KMS-11 (cell line): Measurements from ENCODE around the gene LINGO3.

Source experiments
- H2AFZ ChIP-seq: fragments of 200-600 bp; sonication (generic); 2 replicates; pipeline ENCODE4 v1.6.1; 2016; ENCODE audit warnings: antibody characterized with exemption, mixed run types, low read depth
- H3K27ac ChIP-seq: fragments of 200-600 bp; sonication (generic); 2 replicates; pipeline ENCODE4 v1.6.1; 2016; ENCODE audit warnings: mild to moderate bottlenecking, mixed run types
- H3K27me3 ChIP-seq: fragments of 200-600 bp; sonication (generic); 2 replicates; pipeline ENCODE4 v1.6.1; 2017; ENCODE audit warnings: mild to moderate bottlenecking, low read depth, mixed run types, moderate library complexity; ENCODE audit not compliant: insufficient read depth
- H3K36me3 ChIP-seq: fragments of 200-600 bp; sonication (generic); 2 replicates; pipeline ENCODE4 v1.6.1; 2017; ENCODE audit warnings: mild to moderate bottlenecking, mixed run types; ENCODE audit not compliant: insufficient read depth
- H3K4me1 ChIP-seq: fragments of 200-600 bp; sonication (generic); 2 replicates; pipeline ENCODE4 v1.6.1; 2016; ENCODE audit warnings: mild to moderate bottlenecking, low read depth, mixed run types; ENCODE audit not compliant: poor library complexity, severe bottlenecking
- H3K4me2 ChIP-seq: fragments of 200-600 bp; sonication (generic); 2 replicates; pipeline ENCODE4 v1.7.0; 2016; ENCODE audit warnings: mild to moderate bottlenecking, mixed run types
- H3K4me3 ChIP-seq: fragments of 200-600 bp; sonication (generic); IDR thresholded peaks from 2 replicates; pipeline ENCODE4 v1.6.1; 2017; ENCODE audit warnings: low read depth, low read length, mixed read lengths; ENCODE audit not compliant: insufficient read depth
- H3K79me2 ChIP-seq: fragments of 200-600 bp; sonication (generic); 2 replicates; pipeline ENCODE4 v1.6.1; 2016; ENCODE audit warnings: low read depth, mixed run types; ENCODE audit not compliant: insufficient read depth
- H3K9ac ChIP-seq: fragments of 200-600 bp; sonication (generic); 2 replicates; pipeline ENCODE4 v1.6.1; 2016; ENCODE audit warnings: mild to moderate bottlenecking, mixed run types
- H4K20me1 ChIP-seq: fragments of 200-600 bp; sonication (generic); 2 replicates; pipeline ENCODE4 v1.6.1; 2016; ENCODE audit warnings: mild to moderate bottlenecking, mixed run types; ENCODE audit not compliant: insufficient read depth
- TF ChIP-seq, protein P1 (sequence below): fragments of 200-600 bp; sonication (generic); conservative IDR thresholded peaks from 2 replicates; pipeline ENCODE4 v1.6.1; 2017; ENCODE audit warnings: low read depth, mild to moderate bottlenecking, antibody characterized with exemption, low read length, moderate library complexity, mixed read lengths

The LINGO3 gene

DNA sequence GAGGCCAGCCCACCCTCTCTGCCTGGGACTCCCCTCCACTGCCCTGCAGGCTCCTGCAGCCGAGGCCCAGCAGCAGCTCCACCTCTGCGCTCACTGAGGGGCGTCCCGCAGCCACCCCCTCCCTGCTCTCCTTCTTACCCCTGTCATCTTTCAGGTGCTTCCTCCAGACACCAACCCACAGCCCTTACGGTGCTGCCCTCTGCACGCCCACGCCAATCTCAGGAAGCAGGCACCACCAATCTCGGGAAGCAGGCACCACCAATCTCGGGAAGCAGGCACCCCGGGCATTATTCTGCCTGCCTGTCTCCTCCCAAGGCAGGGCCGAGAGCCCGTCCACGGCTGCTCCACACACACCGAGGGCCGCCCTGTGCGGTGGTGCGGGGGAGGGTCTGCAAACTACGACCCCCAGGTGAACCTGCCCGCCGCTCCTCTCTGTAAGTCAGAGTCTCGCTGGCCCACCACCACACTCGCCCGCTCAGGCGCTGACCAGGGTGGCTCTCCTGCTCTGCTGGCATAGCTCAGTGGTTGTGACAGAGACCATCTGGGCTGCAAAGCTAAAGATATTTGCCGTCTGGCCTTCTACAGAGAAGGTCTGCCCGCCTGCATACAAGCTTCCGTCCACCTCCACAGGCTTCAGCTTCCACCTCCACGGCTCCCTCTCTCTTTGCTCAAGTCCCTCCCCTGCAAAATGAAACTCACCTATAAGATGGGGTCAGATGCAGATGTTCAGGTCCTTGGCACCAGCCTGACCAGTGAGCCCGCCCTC, 17.5 kb upstream of the LINGO3 start:
- TF ChIP-seq, protein P1, sequence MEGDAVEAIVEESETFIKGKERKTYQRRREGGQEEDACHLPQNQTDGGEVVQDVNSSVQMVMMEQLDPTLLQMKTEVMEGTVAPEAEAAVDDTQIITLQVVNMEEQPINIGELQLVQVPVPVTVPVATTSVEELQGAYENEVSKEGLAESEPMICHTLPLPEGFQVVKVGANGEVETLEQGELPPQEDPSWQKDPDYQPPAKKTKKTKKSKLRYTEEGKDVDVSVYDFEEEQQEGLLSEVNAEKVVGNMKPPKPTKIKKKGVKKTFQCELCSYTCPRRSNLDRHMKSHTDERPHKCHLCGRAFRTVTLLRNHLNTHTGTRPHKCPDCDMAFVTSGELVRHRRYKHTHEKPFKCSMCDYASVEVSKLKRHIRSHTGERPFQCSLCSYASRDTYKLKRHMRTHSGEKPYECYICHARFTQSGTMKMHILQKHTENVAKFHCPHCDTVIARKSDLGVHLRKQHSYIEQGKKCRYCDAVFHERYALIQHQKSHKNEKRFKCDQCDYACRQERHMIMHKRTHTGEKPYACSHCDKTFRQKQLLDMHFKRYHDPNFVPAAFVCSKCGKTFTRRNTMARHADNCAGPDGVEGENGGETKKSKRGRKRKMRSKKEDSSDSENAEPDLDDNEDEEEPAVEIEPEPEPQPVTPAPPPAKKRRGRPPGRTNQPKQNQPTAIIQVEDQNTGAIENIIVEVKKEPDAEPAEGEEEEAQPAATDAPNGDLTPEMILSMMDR, result no peak
- Histone ChIP-seq H3K27ac (no peak overlapping the region), H3K36me3 (no peaks in the 10 kb centered on the region), H2AFZ (no peak overlapping the region), H3K79me2 (peaks cover 38% of the 10 kb centered on the region), H3K4me3 (no peak overlapping the region), H3K27me3 (no peaks in the 10 kb centered on the region), H3K9ac (no peak overlapping the region), H3K4me2 (no peak overlapping the region), H3K4me1 (peaks cover 24% of the 10 kb centered on the region), H4K20me1 (no peaks in the 10 kb centered on the region)

DNA sequence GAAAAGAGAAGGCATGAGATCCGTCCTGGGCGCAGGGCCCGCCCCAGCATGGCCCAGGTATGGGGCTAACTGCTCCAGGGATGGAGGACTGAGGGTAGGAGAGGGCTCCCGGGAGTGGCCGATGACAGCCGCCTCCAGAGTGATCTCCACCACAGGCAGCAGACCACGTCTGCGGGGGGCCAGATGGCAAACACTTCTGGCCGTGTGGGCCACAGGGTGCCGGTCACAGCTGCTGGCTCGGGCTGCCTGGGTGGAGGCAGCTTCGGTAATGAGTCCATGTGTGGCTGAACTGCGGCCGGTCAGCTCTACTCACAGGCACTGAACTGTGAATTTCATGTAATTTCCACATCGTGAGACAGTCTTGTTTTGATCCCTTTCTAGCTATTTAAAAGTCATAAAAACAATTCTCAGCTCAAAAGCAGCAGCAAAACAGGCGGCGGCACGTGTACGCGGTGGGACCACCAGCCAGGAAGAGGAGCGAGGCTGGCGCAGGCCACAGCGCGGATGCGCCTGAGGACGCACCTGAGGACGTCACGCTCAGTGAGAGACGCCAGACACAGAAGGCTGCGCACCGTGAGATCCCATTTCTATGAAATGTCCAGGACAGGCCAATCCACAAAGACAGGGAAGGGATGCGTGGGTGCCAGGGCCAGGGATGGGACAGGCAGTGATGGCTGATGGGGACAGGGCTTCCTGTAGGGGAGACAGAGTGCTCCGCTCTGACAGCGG, 16.4 kb upstream of the LINGO3 start:
- peaks cover 27% of the 10 kb centered on the region for H3K79me2 ChIP-seq
- no peak overlapping the region for H3K27ac ChIP-seq
- peaks cover 16% of the 10 kb centered on the region for H3K4me1 ChIP-seq
- no peaks in the 10 kb centered on the region for H3K36me3 ChIP-seq
- H2AFZ ChIP-seq, result no peak overlapping the region
- H3K9ac ChIP-seq, result no peak overlapping the region
- TF ChIP-seq, protein P1, result no peak
- H3K4me2 ChIP-seq, result no peak overlapping the region
- no peaks in the 10 kb centered on the region for H3K27me3 ChIP-seq
- H4K20me1 ChIP-seq, result no peaks in the 10 kb centered on the region
- no peak overlapping the region for H3K4me3 ChIP-seq

DNA sequence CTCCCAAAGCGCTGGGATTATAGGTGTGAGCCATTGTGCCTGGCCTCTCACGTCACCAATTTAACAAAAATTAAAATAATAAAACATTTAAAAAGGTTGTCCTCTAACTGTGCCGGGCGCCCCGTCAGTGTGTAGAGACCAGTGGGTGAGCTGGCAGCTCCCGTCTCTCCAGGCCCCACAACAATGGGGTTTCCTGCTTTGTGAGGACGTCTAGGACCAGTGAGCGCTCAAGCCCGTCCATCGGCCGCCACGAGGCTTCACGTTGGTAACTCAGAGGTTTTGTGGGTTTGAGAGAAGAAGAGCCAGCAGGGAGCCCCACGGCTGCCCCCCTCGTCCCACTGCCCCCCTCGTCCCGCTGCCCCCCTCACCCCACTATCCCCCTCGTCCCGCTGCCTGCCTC, 15.8 kb upstream of the LINGO3 start:
- H3K27me3 ChIP-seq, result no peaks in the 10 kb centered on the region
- no peak overlapping the region for H3K4me3 ChIP-seq
- H3K9ac ChIP-seq, result no peak overlapping the region
- H3K27ac ChIP-seq, result no peak overlapping the region
- no peak overlapping the region for H2AFZ ChIP-seq
- H3K4me2 ChIP-seq, result no peak overlapping the region
- TF ChIP-seq, protein P1, result no peak
- no peaks in the 10 kb centered on the region for H4K20me1 ChIP-seq
- no peaks in the 10 kb centered on the region for H3K36me3 ChIP-seq
- H3K4me1 ChIP-seq, result peaks cover 14% of the 10 kb centered on the region
- H3K79me2 ChIP-seq, result peaks cover 20% of the 10 kb centered on the region

DNA sequence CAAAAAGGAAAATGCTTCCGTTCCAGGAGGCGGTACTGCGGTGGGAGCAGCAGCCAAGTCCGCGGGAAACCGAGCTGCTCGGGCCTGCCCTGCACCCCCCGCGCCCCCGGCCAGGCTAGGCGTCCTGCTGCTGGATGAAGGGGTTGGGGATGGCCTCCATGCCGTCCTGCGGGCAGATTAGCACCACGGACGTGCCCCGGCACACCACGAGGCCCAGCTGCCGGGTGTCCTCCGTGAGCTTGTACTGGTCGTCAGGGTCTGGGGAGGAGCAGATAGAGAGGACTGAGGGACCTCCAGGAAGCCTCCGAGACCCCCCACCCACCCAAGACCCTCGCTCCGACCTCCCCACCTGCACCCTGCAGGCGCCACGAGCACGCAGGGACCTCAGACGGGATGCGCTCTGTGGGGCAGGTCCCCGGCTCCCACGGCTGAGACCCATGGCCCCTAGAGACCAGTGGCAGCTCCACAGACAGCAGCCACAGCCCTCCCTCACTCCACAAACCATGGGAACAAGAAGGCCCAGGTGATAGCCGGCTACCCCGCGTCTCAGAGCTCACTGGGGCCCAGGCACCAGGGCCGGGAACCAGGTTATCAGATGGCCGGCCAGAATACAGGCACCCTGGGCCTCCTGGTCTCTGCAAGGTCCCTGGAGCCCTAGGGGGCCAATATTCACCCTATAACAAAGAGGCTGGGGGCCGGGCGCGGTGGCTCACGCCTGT, 13.8 kb upstream of the LINGO3 start:
- Histone ChIP-seq H3K4me2 (no peak overlapping the region), H3K36me3 (no peaks in the 10 kb centered on the region), H3K4me3 (no peak overlapping the region), H3K79me2 (peaks cover 4% of the 10 kb centered on the region), H2AFZ (no peak overlapping the region), H3K9ac (no peak overlapping the region), H3K4me1 (peaks cover 3% of the 10 kb centered on the region), H3K27ac (no peak overlapping the region), H4K20me1 (no peaks in the 10 kb centered on the region), H3K27me3 (no peaks in the 10 kb centered on the region)
- TF ChIP-seq, protein P1, result no peak
